GM12891 (cell line): ENCODE results near the gene TCF25.

Experiments used
- POLR2A ChIP-seq: IDR thresholded peaks from 2 replicates; pipeline ENCODE4 v1.6.1; 2011; ENCODE audit warnings: low read depth, low read length, control low read depth
- POLR2AphosphoS5 ChIP-seq: IDR thresholded peaks from 2 replicates; pipeline ENCODE4 v1.6.1; 2011; ENCODE audit warnings: low read depth, low read length, control low read depth
- TAF1 ChIP-seq: IDR thresholded peaks from 2 replicates; pipeline ENCODE4 v1.6.1; 2011; ENCODE audit warnings: low read depth, low read length, control low read depth

DNA sequence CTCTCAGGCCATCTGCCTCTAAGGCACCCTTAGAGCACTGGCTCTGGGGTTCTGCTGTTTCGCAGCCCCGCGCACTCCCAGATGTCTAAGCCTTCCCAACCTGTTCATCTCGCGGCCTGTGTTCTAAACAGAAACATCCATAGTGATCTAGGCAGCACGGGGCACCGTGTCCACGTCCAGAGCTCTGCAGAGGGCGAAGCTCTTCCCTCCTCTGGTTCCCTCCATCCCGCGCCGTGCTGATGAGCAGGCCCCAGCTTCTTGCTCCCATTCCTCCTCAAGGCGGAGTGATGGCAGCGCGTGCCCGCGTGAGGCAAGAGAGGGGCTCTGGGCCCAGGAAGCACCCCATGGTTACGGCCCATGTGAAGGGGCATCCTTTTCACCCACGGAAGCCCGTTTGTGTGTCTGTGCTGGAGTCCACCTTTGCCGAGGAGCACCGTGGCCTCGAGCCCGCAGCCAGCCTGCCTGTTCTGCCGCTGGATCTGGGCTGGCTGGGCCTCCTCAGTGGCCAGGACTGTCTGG lies 41.5 kb upstream of the TCF25 start:
- TF ChIP-seq POLR2A (no peak), TAF1 (no peak), POLR2AphosphoS5 (no peak)
